NCI-H226 (cell line): ENCODE results near the gene MRPL4.
"Not testable (repeated sequence)": the region's sequence is repeated elsewhere in the genome, so short reads cannot be mapped to it uniquely, and the experiment has no call there.

ENCODE experiments used
- DNase-seq: peaks from one replicate; pipeline ENCODE4 v3.0.0-alpha.2; 2015

The MRPL4 gene

GRCh38 chr19:10268071-10268470, 16.1 kb downstream of the MRPL4 start:
- DNase-seq: no peak

DNA sequence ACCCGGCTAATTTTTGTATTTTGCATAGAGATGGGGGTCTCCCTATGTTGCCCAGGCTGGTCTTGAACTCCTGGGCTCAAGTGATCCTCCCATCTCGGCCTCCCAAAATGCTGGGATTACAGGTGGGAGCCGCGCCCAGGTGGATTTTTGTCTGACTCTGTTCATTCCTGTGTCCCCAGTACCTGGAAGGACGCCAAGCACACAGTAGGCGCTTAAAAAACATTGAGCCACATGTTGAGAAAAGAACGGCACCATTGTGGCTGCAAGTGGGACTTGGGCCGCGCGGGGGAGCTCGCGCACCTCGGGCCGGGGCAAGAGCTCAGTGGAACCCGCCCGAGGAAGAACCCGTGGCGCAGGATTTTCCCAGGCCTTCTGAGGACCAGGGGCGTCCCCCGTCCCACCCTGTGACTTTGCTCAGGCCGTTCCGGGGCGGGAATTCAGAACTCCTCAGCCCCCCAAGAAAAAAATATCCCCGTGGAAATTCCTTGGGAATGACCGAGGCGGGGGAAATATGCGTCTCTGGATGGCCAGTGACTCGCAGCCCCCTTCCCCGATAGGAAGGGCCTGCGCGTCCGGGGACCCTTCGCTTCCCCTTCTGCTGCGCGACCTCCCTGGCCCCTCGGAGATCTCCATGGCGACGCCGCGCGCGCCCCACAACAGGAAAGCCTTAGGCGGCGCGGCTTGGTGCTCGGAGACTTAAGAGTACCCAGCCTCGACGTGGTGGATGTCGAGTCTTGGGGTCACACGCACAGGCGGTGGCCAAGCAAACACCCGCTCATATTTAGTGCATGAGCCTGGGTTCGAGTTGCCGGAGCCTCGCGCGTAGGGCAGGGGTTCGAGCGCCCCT, 17.5 kb downstream of the MRPL4 start:
- DNase-seq: peak; percentile 68

- DNase-seq: peak; percentile 81
These were observed 18.2 kb downstream of the MRPL4 start for GRCh38 chr19:10270180-10270615.

GRCh38 chr19:10270616-10271394, 18.8 kb downstream of the MRPL4 start, which contains the start of gene ICAM1:
Gene ICAM1, plus strand, starts transcription at chr19:10271120. Its CDS starts 40 bp downstream, at chr19:10271160.
- peak; percentile 95 for DNase-seq

DNA sequence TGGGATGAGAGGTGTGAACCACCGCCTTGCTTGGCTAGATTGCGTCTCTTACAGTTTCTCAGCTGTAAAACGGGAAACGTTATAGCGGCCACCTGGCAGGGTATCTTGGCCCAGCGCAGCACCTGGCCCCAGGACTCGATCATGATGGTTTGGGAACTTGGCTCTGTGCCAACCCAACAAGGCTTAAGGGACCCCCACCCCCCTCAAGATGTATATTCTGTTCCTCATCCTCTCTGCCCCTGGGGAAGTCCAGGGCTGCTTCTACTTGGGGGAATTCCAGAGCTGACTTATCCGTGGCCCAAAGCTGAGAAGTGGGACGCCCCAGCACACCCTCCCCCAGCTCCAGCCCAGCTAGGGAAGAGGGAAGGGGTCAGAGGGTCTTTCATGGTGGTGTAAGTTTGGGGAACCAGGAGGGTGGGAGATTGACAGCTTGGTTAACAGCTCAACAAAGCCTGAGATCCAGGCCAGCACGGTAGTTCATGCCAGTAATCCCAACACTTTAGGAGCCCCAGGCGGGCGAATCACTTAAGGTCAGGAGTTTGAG, 19.6 kb downstream of the MRPL4 start:
- peak; percentile 43 for DNase-seq

DNA sequence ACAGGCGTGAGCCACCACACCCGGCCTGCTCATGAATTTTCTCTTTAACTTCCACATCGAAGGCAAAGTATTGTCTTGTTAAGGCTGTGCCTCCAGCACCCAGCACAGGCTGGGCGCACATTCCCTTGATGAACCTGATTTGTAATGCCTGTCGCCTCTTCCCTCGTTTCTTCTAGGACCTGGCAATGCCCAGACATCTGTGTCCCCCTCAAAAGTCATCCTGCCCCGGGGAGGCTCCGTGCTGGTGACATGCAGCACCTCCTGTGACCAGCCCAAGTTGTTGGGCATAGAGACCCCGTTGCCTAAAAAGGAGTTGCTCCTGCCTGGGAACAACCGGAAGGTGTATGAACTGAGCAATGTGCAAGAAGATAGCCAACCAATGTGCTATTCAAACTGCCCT, 22.6 kb downstream of the MRPL4 start:
- no peak for DNase-seq

- DNase-seq: no peak
These were observed 26.0 kb downstream of the MRPL4 start for GRCh38 chr19:10277795-10278589.

- DNase-seq: no peak
These were observed 26.9 kb downstream of the MRPL4 start for GRCh38 chr19:10278935-10279334.

- DNase-seq: no peak
These were observed 27.9 kb downstream of the MRPL4 start for GRCh38 chr19:10279737-10280442.

GRCh38 chr19:10282043-10282442, 30.0 kb downstream of the MRPL4 start:
- not testable (repeated sequence) for DNase-seq

DNA sequence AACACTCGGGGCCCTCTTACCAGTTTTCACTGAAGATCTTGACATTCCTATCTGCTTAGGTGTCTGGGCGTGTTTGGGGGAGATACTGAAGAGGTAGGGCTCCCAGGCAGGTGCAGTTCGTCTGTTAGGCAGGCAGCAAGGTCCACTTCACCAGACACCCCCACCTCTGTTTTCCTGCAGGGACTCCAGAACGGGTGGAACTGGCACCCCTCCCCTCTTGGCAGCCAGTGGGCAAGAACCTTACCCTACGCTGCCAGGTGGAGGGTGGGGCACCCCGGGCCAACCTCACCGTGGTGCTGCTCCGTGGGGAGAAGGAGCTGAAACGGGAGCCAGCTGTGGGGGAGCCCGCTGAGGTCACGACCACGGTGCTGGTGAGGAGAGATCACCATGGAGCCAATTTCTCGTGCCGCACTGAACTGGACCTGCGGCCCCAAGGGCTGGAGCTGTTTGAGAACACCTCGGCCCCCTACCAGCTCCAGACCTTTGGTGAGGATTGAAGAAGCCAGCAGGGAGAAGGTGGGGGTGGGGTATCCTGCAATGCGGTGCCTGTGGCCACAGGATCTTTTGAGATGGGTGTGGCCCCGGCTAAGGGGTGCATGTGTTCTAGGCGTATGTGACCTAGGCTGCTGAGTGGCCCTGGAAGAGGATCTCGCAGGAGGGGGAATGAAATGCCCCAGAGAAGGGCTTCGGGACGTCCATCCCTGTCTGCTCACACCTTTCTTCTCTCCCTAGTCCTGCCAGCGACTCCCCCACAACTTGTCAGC, 31.5 kb downstream of the MRPL4 start:
- peak; percentile 44 for DNase-seq

DNA sequence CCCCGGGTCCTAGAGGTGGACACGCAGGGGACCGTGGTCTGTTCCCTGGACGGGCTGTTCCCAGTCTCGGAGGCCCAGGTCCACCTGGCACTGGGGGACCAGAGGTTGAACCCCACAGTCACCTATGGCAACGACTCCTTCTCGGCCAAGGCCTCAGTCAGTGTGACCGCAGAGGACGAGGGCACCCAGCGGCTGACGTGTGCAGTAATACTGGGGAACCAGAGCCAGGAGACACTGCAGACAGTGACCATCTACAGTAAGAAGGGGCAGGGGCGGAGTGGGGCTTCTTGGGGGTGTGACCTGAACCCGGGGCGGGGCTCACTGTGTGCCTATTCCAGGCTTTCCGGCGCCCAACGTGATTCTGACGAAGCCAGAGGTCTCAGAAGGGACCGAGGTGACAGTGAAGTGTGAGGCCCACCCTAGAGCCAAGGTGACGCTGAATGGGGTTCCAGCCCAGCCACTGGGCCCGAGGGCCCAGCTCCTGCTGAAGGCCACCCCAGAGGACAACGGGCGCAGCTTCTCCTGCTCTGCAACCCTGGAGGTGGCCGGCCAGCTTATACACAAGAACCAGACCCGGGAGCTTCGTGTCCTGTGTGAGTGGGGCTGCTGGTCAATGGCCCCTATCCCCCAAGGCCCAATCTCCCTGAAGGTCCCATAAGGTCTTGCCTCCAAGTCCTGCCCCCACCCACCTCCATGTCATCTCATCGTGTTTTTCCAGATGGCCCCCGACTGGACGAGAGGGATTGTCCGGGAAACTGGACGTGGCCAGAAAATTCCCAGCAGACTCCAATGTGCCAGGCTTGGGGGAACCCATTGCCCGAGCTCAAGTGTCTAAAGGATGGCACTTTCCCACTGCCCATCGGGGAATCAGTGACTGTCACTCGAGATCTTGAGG, 32.3 kb downstream of the MRPL4 start:
- no peak for DNase-seq

GRCh38 chr19:10284960-10285278, 32.9 kb downstream of the MRPL4 start:
- no peak for DNase-seq

GRCh38 chr19:10285393-10285792, 33.4 kb downstream of the MRPL4 start:
- no peak for DNase-seq

GRCh38 chr19:10286803-10287737, 35.1 kb downstream of the MRPL4 start, which contains the start of gene ICAM4:
Gene ICAM4, plus strand, starts transcription at chr19:10286955. Its CDS starts 58 bp downstream, at chr19:10287013.
- DNase-seq: peak; percentile 55

DNA sequence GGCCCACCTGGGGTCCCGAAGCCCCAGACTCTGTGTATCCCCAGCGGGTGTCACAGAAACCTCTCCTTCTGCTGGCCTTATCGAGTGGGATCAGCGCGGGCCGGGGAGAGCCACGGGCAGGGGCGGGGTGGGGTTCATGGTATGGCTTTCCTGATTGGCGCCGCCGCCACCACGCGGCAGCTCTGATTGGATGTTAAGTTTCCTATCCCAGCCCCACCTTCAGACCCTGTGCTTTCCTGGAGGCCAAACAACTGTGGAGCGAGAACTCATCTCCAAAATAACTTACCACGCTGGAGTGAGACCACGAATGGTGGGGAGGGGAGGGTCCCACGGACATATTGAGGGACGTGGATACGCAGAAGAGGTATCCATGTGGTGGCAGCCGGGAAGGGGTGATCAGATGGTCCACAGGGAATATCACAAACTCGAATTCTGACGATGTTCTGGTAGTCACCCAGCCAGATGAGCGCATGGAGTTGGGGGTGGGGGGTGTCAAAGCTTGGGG, 36.7 kb downstream of the MRPL4 start:
- peak; percentile 65 for DNase-seq

DNA sequence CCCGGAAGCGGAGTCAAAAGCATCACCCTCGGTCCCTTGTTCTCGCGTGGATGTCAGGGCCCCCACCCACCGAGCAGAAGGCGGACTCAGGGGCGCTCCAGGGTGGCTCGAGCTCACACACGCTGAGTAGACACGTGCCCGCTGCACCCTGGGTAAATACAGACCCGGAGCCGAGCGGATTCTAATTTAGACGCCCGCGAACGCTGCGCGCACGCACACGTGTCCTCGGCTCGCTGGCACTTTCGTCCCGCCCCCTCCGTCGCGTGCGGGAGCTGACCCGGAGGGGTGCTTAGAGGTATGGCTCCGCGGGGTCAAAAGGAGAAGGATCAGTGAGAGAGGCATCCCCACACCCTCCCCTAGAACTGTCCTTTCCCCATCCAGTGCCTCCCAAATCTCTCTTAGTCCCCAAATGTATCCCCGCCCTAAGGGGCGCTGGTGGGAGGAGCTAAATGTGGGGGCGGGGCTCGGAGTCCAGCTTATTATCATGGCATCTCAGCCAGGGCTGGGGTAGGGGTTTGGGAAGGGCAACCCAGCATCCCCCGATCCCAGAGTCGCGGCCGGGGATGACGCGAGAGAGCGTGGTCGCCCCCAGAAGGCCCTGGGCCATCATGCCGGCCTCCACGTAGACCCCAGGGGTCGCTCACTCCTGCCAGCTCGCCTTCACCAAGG, 37.3 kb downstream of the MRPL4 start:
- DNase-seq: peak; percentile 75

DNA sequence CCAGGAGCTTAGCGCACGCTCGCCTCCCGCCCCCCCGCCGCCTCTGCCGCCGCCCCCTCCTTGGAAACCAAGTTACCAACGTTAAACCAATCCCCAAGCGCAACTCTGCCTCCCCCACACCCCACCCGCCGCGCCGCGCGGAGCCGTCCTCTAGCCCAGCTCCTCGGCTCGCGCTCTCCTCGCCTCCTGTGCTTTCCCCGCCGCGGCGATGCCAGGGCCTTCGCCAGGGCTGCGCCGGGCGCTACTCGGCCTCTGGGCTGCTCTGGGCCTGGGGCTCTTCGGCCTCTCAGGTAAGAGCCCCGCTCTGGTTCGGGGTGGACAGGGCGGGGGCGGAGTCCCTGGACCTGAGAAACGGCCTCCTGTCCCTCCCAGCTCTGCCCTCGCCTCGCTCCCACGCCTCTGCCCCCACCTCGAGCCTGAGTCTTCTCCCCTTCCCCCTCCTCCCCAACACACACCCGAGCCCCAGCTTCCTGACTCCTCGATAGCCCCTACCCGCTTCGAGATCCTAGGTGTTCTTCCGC, 37.9 kb downstream of the MRPL4 start, which contains the start of gene ICAM5:
TSS of gene ICAM5 (plus strand) at position 117 of the 521 bp plus-strand sequence. CDS start at position 209, 92 bp downstream.
- DNase-seq: peak; percentile 56
